HG03139 (cell line): ENCODE measurements around the gene MOB3A.
"Not testable (repeated sequence)": the region's sequence is repeated elsewhere in the genome, so short reads cannot be mapped to it uniquely, and the experiment has no call there.

Experiments
- ATAC-seq: cut with Tn5 transposase; IDR thresholded peaks from one replicate; pipeline ENCODE4 v1.9.1; 2021; ENCODE audit not compliant: unreplicated experiment

MOB3A gene

GRCh38 chr19:2035590-2035991 is 60.5 kb downstream of the MOB3A start:
- ATAC-seq: no peak

- no peak for ATAC-seq
Observed at GRCh38 chr19:2034729-2035589, 61.2 kb downstream of the MOB3A start.

- not testable (repeated sequence) for ATAC-seq
Observed at GRCh38 chr19:2034253-2034652, 61.9 kb downstream of the MOB3A start.

GRCh38 chr19:2033825-2034159 is 62.3 kb downstream of the MOB3A start:
- no peak for ATAC-seq

- no peak for ATAC-seq
Observed at GRCh38 chr19:2033115-2033824, 62.9 kb downstream of the MOB3A start.

- ATAC-seq: no peak
Observed at GRCh38 chr19:2032296-2032941, 63.7 kb downstream of the MOB3A start.

GRCh38 chr19:2027361-2027760 is 68.8 kb downstream of the MOB3A start:
- no peak for ATAC-seq

GRCh38 chr19:2026770-2027169 is 69.4 kb downstream of the MOB3A start:
- no peak for ATAC-seq

GRCh38 chr19:2022289-2022688 is 73.8 kb downstream of the MOB3A start:
- no peak for ATAC-seq

GRCh38 chr19:2021453-2022140 is 74.5 kb downstream of the MOB3A start:
- no peak for ATAC-seq
